Tibial nerve (tissue), 4 donors: ENCODE measurements around the gene SSH2. TPM values are rescaled to one million over a fixed set of nuclear protein-coding genes. Genes with fewer than 3 reads are reported as not detected.

Experiments used
- DNase-seq, 2 donors: peaks; one replicate each; pipeline ENCODE4 v3.0.0-alpha.2; 2019; ENCODE audit warnings: low spot score in 2 of 2
- H3K27ac ChIP-seq, 4 donors: fragments of 200-600 bp; sonication (generic) in 3 of 4; one replicate each; pipeline ENCODE4 v1.5.1; 2017 to 2019; ENCODE audit warnings: mild to moderate bottlenecking in 1 of 4
- H3K27me3 ChIP-seq, 2 donors: fragments of 200-600 bp; sonication (generic) in 1 of 2; one replicate each; pipeline versions ENCODE4 v1.5.1 to v1.6.0; 2017 to 2019
- H3K36me3 ChIP-seq, 3 donors: fragments of 200-600 bp; sonication (generic); one replicate each; pipeline ENCODE4 v1.5.1; 2018 to 2019
- H3K4me1 ChIP-seq, 4 donors: fragments of 200-600 bp; sonication (generic) in 3 of 4; one replicate each; pipeline ENCODE4 v1.5.1; 2017 to 2019
- H3K4me3 ChIP-seq, 4 donors: fragments of 200-600 bp; sonication (generic) in 3 of 4; one replicate each; pipeline ENCODE4 v1.5.1; 2017 to 2019; ENCODE audit warnings: mild to moderate bottlenecking in 1 of 4, moderate library complexity in 1 of 4
- H3K9me3 ChIP-seq, 4 donors: fragments of 200-600 bp; sonication (generic) in 3 of 4; one replicate each; pipeline ENCODE4 v1.5.1; 2017 to 2019
- CTCF ChIP-seq, 5 experiments: fragments of 200-600 bp in 3 of 5; fragments of 450-650 bp in 2 of 5; sonication (generic) in 3 of 5; IDR thresholded peaks; one replicate each; pipeline ENCODE4 v1.5.1; 2016 to 2019; ENCODE audit warnings: antibody characterized with exemption in 5 of 5, mild to moderate bottlenecking in 3 of 5, moderate library complexity in 2 of 5
- EP300 ChIP-seq, 2 donors: sonication (generic); formaldehyde crosslinking; IDR thresholded peaks; one replicate each; pipeline ENCODE4 v1.6.1; 2017; ENCODE audit warnings: antibody characterized with exemption in 2 of 2, mild to moderate bottlenecking in 1 of 2
- POLR2A ChIP-seq, 2 donors: fragments of 450-650 bp; IDR thresholded peaks; one replicate each; pipeline ENCODE4 v1.6.1; 2017; ENCODE audit warnings: antibody characterized with exemption in 2 of 2, mild to moderate bottlenecking in 2 of 2, moderate library complexity in 2 of 2
- WGBS, 2 donors: methylation state at CpG; one replicate each; pipeline ENCODE4 v1.1.5; 2018; 5-methylcytosine and 5-hydroxymethylcytosine counted together
- total RNA-seq, 4 donors: library from RNA; depleted of rRNA; stranded (reverse); fragments of >200 nt; gene quantifications; one replicate each; pipeline ENCODE4 v1.1.0, GENCODE V29; 2016

The SSH2 gene
- total RNA-seq, 4 donors from 2014 or later: 51.3 to 67.1 (median 55.7) TPM

DNA sequence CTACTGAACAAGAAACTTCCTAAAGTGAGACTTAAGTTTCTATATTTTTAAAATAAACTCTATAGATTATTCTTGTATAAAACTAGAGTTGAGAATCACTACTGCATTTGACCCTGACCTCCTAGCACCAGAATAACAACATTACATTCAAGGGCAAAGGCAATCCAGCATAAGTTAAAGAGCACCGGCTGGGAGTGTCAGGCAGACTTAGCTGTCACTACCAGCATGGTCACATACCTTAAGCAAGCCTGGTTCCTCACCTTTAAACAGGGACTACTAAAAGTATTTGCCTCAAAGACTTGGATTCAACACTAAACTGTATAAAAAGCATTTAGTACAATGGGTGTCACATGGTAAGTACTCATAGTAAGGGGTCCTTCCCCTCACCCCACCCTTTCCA is 90.4 kb downstream of the SSH2 start:
- Histone ChIP-seq H3K4me1 (peaks cover 0 to 6% (median 0%) of the 10 kb centered on the region in 4 donors), H3K4me3 (no peak overlapping the region), H3K27me3 (no peaks in the 10 kb centered on the region), H3K27ac (no peak overlapping the region), H3K36me3 (no peaks in the 10 kb centered on the region), H3K9me3 (no peaks in the 10 kb centered on the region)
- 66 to 75% methylated on average over 1 of the region's 1 CpG for WGBS, 2 donors
- no peak for DNase-seq
- TF ChIP-seq EP300 (IDR thresholded peaks at IDR 0.05) (no peak), CTCF (IDR thresholded peaks at IDR 0.05) (no peak), POLR2A (IDR thresholded peaks at IDR 0.05) (no peak)

GRCh38 chr17:29838961-29839360 is 91.1 kb downstream of the SSH2 start:
- TF ChIP-seq POLR2A (IDR thresholded peaks at IDR 0.05) (no peak), CTCF (IDR thresholded peaks at IDR 0.05) (no peak), EP300 (IDR thresholded peaks at IDR 0.05) (no peak)
- H3K9me3 ChIP-seq: no peaks in the 10 kb centered on the region
- 84 to 88% methylated on average over 6 of the region's 6 CpGs for WGBS, 2 donors
- peaks cover 0 to 6% (median 0%) of the 10 kb centered on the region in 4 donors for H3K4me1 ChIP-seq
- no peaks in the 10 kb centered on the region for H3K36me3 ChIP-seq
- H3K27me3 ChIP-seq: no peaks in the 10 kb centered on the region
- no peak overlapping the region for H3K4me3 ChIP-seq
- no peak for DNase-seq
- no peak overlapping the region for H3K27ac ChIP-seq

- TF ChIP-seq EP300 (IDR thresholded peaks at IDR 0.05) (no peak), POLR2A (IDR thresholded peaks at IDR 0.05) (no peak), CTCF (IDR thresholded peaks at IDR 0.05) (no peak)
- H3K36me3 ChIP-seq: no peaks in the 10 kb centered on the region
- H3K4me3 ChIP-seq: no peak overlapping the region
- H3K4me1 ChIP-seq: peaks cover 0 to 6% (median 0%) of the 10 kb centered on the region in 4 donors
- no peaks in the 10 kb centered on the region for H3K27me3 ChIP-seq
- no peak overlapping the region for H3K27ac ChIP-seq
- no peak for DNase-seq
- 92 to 100% methylated on average over 1 to 7 of the region's 7 CpGs for WGBS, 2 donors
- no peaks in the 10 kb centered on the region for H3K9me3 ChIP-seq
These were observed 92.5 kb downstream of the SSH2 start for GRCh38 chr17:29837531-29837930.

GRCh38 chr17:29836643-29837042 is 93.4 kb downstream of the SSH2 start:
- Histone ChIP-seq H3K27me3 (no peaks in the 10 kb centered on the region), H3K4me1 (peaks cover 0 to 6% (median 0%) of the 10 kb centered on the region in 4 donors), H3K27ac (no peak overlapping the region), H3K9me3 (no peaks in the 10 kb centered on the region), H3K36me3 (no peaks in the 10 kb centered on the region), H3K4me3 (no peak overlapping the region)
- 61 to 65% methylated on average over 5 of the region's 5 CpGs for WGBS, 2 donors
- no peak for DNase-seq
- no peak for TF ChIP-seq EP300 (IDR thresholded peaks at IDR 0.05)
- no peak for TF ChIP-seq POLR2A (IDR thresholded peaks at IDR 0.05)
- TF ChIP-seq CTCF (IDR thresholded peaks at IDR 0.05): no peak

GRCh38 chr17:29835435-29836351 is 94.3 kb downstream of the SSH2 start:
- WGBS, 2 donors: 88 to 89% methylated on average over 10 of the region's 10 CpGs
- Histone ChIP-seq H3K36me3 (no peaks in the 10 kb centered on the region), H3K27ac (no peak overlapping the region), H3K4me3 (no peak overlapping the region), H3K4me1 (peaks cover 0 to 6% (median 0%) of the 10 kb centered on the region in 4 donors), H3K9me3 (no peaks in the 10 kb centered on the region), H3K27me3 (no peaks in the 10 kb centered on the region)
- TF ChIP-seq POLR2A (IDR thresholded peaks at IDR 0.05) (no peak), EP300 (IDR thresholded peaks at IDR 0.05) (no peak), CTCF (IDR thresholded peaks at IDR 0.05) (no peak)
- DNase-seq: no peak
